GM21529 (cell line): Measurements from ENCODE around the gene TGFBR3.
A peak's percentile ranks its signal among the peaks of the same experiment; 100 is the strongest.

Experiments
- ATAC-seq: cut with Tn5 transposase; IDR thresholded peaks from one replicate; pipeline ENCODE4 v1.9.1; 2021; ENCODE audit not compliant: unreplicated experiment

Gene TGFBR3

GRCh38 chr1:91827459-91828321 lies 58.3 kb downstream of the TGFBR3 start:
- ATAC-seq: no peak

GRCh38 chr1:91827087-91827458 lies 58.9 kb downstream of the TGFBR3 start:
- ATAC-seq: no peak

GRCh38 chr1:91826649-91827048 lies 59.3 kb downstream of the TGFBR3 start:
- no peak for ATAC-seq

GRCh38 chr1:91826248-91826647 lies 59.7 kb downstream of the TGFBR3 start:
- no peak for ATAC-seq

GRCh38 chr1:91821126-91821868 lies 64.7 kb downstream of the TGFBR3 start:
- ATAC-seq: peak; percentile 73

GRCh38 chr1:91819038-91819788 lies 66.7 kb downstream of the TGFBR3 start:
- no peak for ATAC-seq

GRCh38 chr1:91818713-91818975 lies 67.3 kb downstream of the TGFBR3 start:
- ATAC-seq: no peak

GRCh38 chr1:91817211-91817905 lies 68.6 kb downstream of the TGFBR3 start:
- no peak for ATAC-seq

GRCh38 chr1:91816031-91816430 lies 69.9 kb downstream of the TGFBR3 start:
- ATAC-seq: no peak

GRCh38 chr1:91814448-91814847 lies 71.5 kb downstream of the TGFBR3 start:
- no peak for ATAC-seq

GRCh38 chr1:91813813-91814212 lies 72.1 kb downstream of the TGFBR3 start:
- no peak for ATAC-seq

- ATAC-seq: no peak
Measured at GRCh38 chr1:91811363-91812025, 74.5 kb downstream of the TGFBR3 start.

GRCh38 chr1:91809317-91809716 lies 76.6 kb downstream of the TGFBR3 start:
- no peak for ATAC-seq

- no peak for ATAC-seq
Measured at GRCh38 chr1:91807921-91808620, 77.9 kb downstream of the TGFBR3 start.

- ATAC-seq: no peak
Measured at GRCh38 chr1:91806769-91807700, 78.9 kb downstream of the TGFBR3 start.

GRCh38 chr1:91806181-91806768 lies 79.7 kb downstream of the TGFBR3 start:
- ATAC-seq: no peak

- no peak for ATAC-seq
Measured at GRCh38 chr1:91805311-91805801, 80.6 kb downstream of the TGFBR3 start.

GRCh38 chr1:91804546-91805023 lies 81.4 kb downstream of the TGFBR3 start:
- ATAC-seq: peak; percentile 40
